ENCODE data around the gene S100A7A. TPM values are rescaled to one million over a fixed set of nuclear protein-coding genes. Genes with fewer than 3 reads are reported as not detected.
"Not testable (repeated sequence)": the region's sequence is repeated elsewhere in the genome, so short reads cannot be mapped to it uniquely, and the experiment has no call there.

Gene S100A7A
- total RNA-seq, 1 experiment from 2014 or later: not detected

GRCh38 chr1:153459655-153460054 is 43.3 kb downstream of the S100A7A start:
- no peak overlapping the region for H3K27ac Mint-ChIP-seq
- TF ChIP-seq ZBTB21 (CRISPR knock-in tag; IDR thresholded peaks at IDR 0.05; ENCODE audit: borderline replicate concordance) (no peak), IRF1 (CRISPR knock-in tag; IDR thresholded peaks at IDR 0.05) (no peak), TCF7 (CRISPR knock-in tag; IDR thresholded peaks at IDR 0.05; ENCODE audit: low read depth) (no peak), NR1H2 (CRISPR knock-in tag; IDR thresholded peaks at IDR 0.05) (no peak), E2F5 (CRISPR knock-in tag; IDR thresholded peaks at IDR 0.05) (no peak), GRHL2 (CRISPR knock-in tag; IDR thresholded peaks at IDR 0.05; ENCODE audit: insufficient replicate concordance, severe bottlenecking) (no peak), E2F1 (CRISPR knock-in tag; IDR thresholded peaks at IDR 0.05) (no peak), ZNF396 (CRISPR knock-in tag; IDR thresholded peaks at IDR 0.05; ENCODE audit: borderline replicate concordance) (no peak), ZNF121 (CRISPR knock-in tag; IDR thresholded peaks at IDR 0.05) (no peak), FOXJ3 (CRISPR knock-in tag; IDR thresholded peaks at IDR 0.05; ENCODE audit: borderline replicate concordance) (no peak), STAT6 (CRISPR knock-in tag; conservative IDR thresholded peaks at IDR 0.05; ENCODE audit: low read depth) (no peak), PREB (CRISPR knock-in tag; IDR thresholded peaks at IDR 0.05; ENCODE audit: borderline replicate concordance) (no peak)
- DNase-seq (ENCODE audit: low spot score) (no peak), ATAC-seq (no peak)
- peaks cover 4% of the 10 kb centered on the region for H3K27me3 Mint-ChIP-seq (ENCODE audit: low read depth)
- POLR2A ChIA-PET: no interaction called here
- 0 out of 2 replicates have a peak, but pooled peaks cover under 1% of the 10 kb centered on the region for H3K4me1 Mint-ChIP-seq
- H3K4me3 Mint-ChIP-seq: no peak overlapping the region
- H3K36me3 Mint-ChIP-seq: no peaks in the 10 kb centered on the region
- H3K9me3 Mint-ChIP-seq: peaks cover 6% of the 10 kb centered on the region
- CTCF ChIA-PET: no interaction called here

- Mint-ChIP-seq H3K27me3 (ENCODE audit: low read depth) (peaks cover 4% of the 10 kb centered on the region), H3K9me3 (peaks cover 6% of the 10 kb centered on the region), H3K36me3 (no peaks in the 10 kb centered on the region), H3K4me3 (no peak within 1 kb of the TSS), H3K27ac (no peak within 1 kb of the TSS), H3K4me1 (peaks cover 5% of the 10 kb centered on the region)
- TF ChIP-seq GRHL2 (CRISPR knock-in tag; IDR thresholded peaks at IDR 0.05; ENCODE audit: insufficient replicate concordance, severe bottlenecking): no peak
- TF ChIP-seq SP1 (CRISPR knock-in tag; conservative IDR thresholded peaks at IDR 0.05): no peak
- TF ChIP-seq OVOL2 (CRISPR knock-in tag; IDR thresholded peaks at IDR 0.05; ENCODE audit: borderline replicate concordance): no peak
- no peak for ATAC-seq
- CTCF ChIA-PET: no interaction called here
- POLR2A ChIA-PET: no interaction called here
- no peak for DNase-seq (ENCODE audit: low spot score)
Measured at GRCh38 chr1:153460551-153460950, 44.2 kb downstream of the S100A7A start, which contains the start of gene S100A7. Gene S100A7 (minus strand): TSS chr1:153460651. CDS start chr1:153459013, 1,638 bp downstream.

GRCh38 chr1:153462741-153463140 is 46.4 kb downstream of the S100A7A start:
- CTCF ChIA-PET: interaction anchor here (0.9 kb wide), 1 partner anchor 32 kb away, joined by 3 read pairs; no protein-coding TSS in a partner anchor
- H3K9me3 Mint-ChIP-seq; H3K36me3 Mint-ChIP-seq; H3K27ac Mint-ChIP-seq; DNase-seq (ENCODE audit: low spot score); H3K4me3 Mint-ChIP-seq; POLR2A ChIA-PET; ATAC-seq; H3K27me3 Mint-ChIP-seq (ENCODE audit: low read depth): not testable (repeated sequence)
- peaks cover 25% of the 10 kb centered on the region for H3K4me1 Mint-ChIP-seq

All from WTC11 (cell line).